Loucy (cell line): ENCODE results near the gene TEX14.

Source experiments
- EZH2phosphoT487 ChIP-seq: fragments of 200-600 bp; IDR thresholded peaks from 2 replicates; pipeline ENCODE4 v1.6.1; 2018; ENCODE audit warnings: antibody characterized with exemption, mild to moderate bottlenecking, moderate library complexity, borderline replicate concordance
- TF ChIP-seq, protein P1 (sequence below): fragments of 200-600 bp; sonication (generic); conservative IDR thresholded peaks from 2 replicates; pipeline ENCODE4 v1.5.1; 2014; ENCODE audit warnings: mild to moderate bottlenecking, antibody characterized with exemption, low read length

GRCh38 chr17:58710948-58711552 lies 19.2 kb upstream of the TEX14 start:
- TF ChIP-seq, protein P1, sequence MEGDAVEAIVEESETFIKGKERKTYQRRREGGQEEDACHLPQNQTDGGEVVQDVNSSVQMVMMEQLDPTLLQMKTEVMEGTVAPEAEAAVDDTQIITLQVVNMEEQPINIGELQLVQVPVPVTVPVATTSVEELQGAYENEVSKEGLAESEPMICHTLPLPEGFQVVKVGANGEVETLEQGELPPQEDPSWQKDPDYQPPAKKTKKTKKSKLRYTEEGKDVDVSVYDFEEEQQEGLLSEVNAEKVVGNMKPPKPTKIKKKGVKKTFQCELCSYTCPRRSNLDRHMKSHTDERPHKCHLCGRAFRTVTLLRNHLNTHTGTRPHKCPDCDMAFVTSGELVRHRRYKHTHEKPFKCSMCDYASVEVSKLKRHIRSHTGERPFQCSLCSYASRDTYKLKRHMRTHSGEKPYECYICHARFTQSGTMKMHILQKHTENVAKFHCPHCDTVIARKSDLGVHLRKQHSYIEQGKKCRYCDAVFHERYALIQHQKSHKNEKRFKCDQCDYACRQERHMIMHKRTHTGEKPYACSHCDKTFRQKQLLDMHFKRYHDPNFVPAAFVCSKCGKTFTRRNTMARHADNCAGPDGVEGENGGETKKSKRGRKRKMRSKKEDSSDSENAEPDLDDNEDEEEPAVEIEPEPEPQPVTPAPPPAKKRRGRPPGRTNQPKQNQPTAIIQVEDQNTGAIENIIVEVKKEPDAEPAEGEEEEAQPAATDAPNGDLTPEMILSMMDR: peak; percentile 92
- no peak for TF ChIP-seq EZH2phosphoT487
